HepG2 (cell line): Measurements from ENCODE around the gene SCN4B. TPM values are rescaled to one million over a fixed set of nuclear protein-coding genes. Genes with fewer than 3 reads are reported as not detected.

Source experiments
- ATAC-seq: fragments of 200-7000 bp; cut with Tn5 transposase; 3 replicates; pipeline ENCODE4 v1.9.1; 2020; ENCODE audit warnings: mild to moderate bottlenecking, moderate library complexity
- BruUV-seq: library from RNA; stranded (reverse); fragments of 400-500 nt; replicated peaks from 2 replicates; lab custom pipeline; 2021; lab: Mats Ljungman, UMichigan
- CTCF ChIA-PET: fragments of 300-600 bp; formaldehyde crosslinking; extraction: SDS; loops from one replicate; lab custom pipeline; 2021; ENCODE audit warnings: low total read pairs, inconsistent platforms, low intra/inter-chr PET ratio; lab: Yijun Ruan, JAX
- POLR2A ChIA-PET: fragments of 350-600 bp; sonication (Branson Sonifier 250); formaldehyde crosslinking; loops from one replicate; lab custom pipeline; 2020; ENCODE audit warnings: antibody characterized with exemption, inconsistent platforms; lab: Yijun Ruan, JAX
- DNase-seq: peaks from one replicate; pipeline ENCODE4 v3.0.0-alpha.2; 2015; ENCODE audit warnings: low spot score
- FAIRE-seq: peaks from 3 replicates; lab custom pipeline; 2011; peaks lifted over from hg19 to GRCh38; lab: Jason Lieb, UNC
- H2AFZ ChIP-seq: one replicate; pipeline ENCODE4 v1.6.1; 2011; ENCODE audit warnings: low read length, inconsistent platforms
- H3K27ac ChIP-seq: fragments of 300-600 bp; 3 replicates; pipeline ENCODE4 v1.8.0; 2011; ENCODE audit warnings: mixed run types, mild to moderate bottlenecking, mixed read lengths, low read length, inconsistent platforms; ENCODE audit not compliant: insufficient read depth; ENCODE audit errors: extremely low read length
- H3K27me3 ChIP-seq, 2 experiments: fragments of 200-600 bp in 1 of 2; 2 replicates in 1 of 2; 3 replicates in 1 of 2; pipeline versions ENCODE4 v1.6.0 to v1.8.0; 2011; ENCODE audit warnings: low read length in 2 of 2, mild to moderate bottlenecking in 2 of 2, moderate library complexity in 2 of 2, inconsistent platforms in 1 of 2; ENCODE audit not compliant: insufficient read depth in 2 of 2, control insufficient read depth in 1 of 2
- H3K36me3 ChIP-seq, 2 experiments: fragments of 200-600 bp in 1 of 2; replicated peaks in 1 of 2; 2 replicates in 1 of 2; 3 replicates in 1 of 2; pipeline versions ENCODE4 v1.5.1 to v1.8.0; 2011; ENCODE audit warnings: low read length in 2 of 2, inconsistent platforms in 1 of 2; ENCODE audit not compliant: insufficient read depth in 2 of 2, control insufficient read depth in 1 of 2
- H3K4me1 ChIP-seq: 2 replicates; pipeline ENCODE4 v1.5.1; 2012; ENCODE audit warnings: low read length, inconsistent platforms; ENCODE audit not compliant: insufficient read depth
- H3K4me2 ChIP-seq: 2 replicates; pipeline ENCODE4 v1.6.0; 2011; ENCODE audit warnings: low read depth, low read length, inconsistent platforms
- H3K4me3 ChIP-seq, 3 experiments: fragments of 200-600 bp in 1 of 3; sonication (generic), shearing (Covaris generic) in 1 of 3; replicated peaks in 1 of 3; 2 replicates each; pipeline ENCODE4 v1.5.1; 2011 to 2016; ENCODE audit warnings: low read length in 3 of 3, inconsistent platforms in 2 of 3, low read depth in 2 of 3, mild to moderate bottlenecking in 2 of 3, control low read depth in 1 of 3, mixed read lengths in 1 of 3; ENCODE audit not compliant: insufficient read depth in 1 of 3
- H3K79me2 ChIP-seq: one replicate; pipeline ENCODE4 v1.6.1; 2011; ENCODE audit warnings: low read length, inconsistent platforms; ENCODE audit not compliant: insufficient read depth
- H3K9ac ChIP-seq: 2 replicates; pipeline ENCODE4 v1.6.0; 2011; ENCODE audit warnings: mild to moderate bottlenecking, low read depth, low read length, inconsistent platforms; ENCODE audit not compliant: insufficient read depth
- H3K9me3 ChIP-seq: 2 replicates; pipeline ENCODE4 v1.5.1; 2012; ENCODE audit warnings: mild to moderate bottlenecking, low read length
- H4K20me1 ChIP-seq: 2 replicates; pipeline ENCODE4 v1.6.0; 2011; ENCODE audit warnings: inconsistent platforms, mild to moderate bottlenecking, low read length, moderate library complexity; ENCODE audit not compliant: insufficient read depth
- BCL6 ChIP-seq: IDR thresholded peaks from 2 replicates; pipeline ENCODE4 v1.6.1; 2016; ENCODE audit warnings: missing genetic modification reagents, missing compliant biosample characterization
- DBP ChIP-seq: sonication (generic); formaldehyde crosslinking; IDR thresholded peaks from 2 replicates; pipeline ENCODE4 v1.4.0; 2020; ENCODE audit warnings: missing genetic modification reagents; ENCODE audit errors: not compliant biosample characterization
- MYNN ChIP-seq: sonication (generic); formaldehyde crosslinking; IDR thresholded peaks from 2 replicates; pipeline ENCODE4 v1.4.0; 2020; ENCODE audit warnings: mild to moderate bottlenecking, low read depth, missing genetic modification reagents
- PRDM4 ChIP-seq: sonication (generic); formaldehyde crosslinking; IDR thresholded peaks from 2 replicates; pipeline ENCODE4 v1.9.0; 2021; ENCODE audit warnings: missing genetic modification reagents, borderline replicate concordance
- RARA ChIP-seq: IDR thresholded peaks from 2 replicates; pipeline ENCODE4 v1.6.1; 2016; ENCODE audit warnings: missing genetic modification reagents, missing compliant biosample characterization
- SMARCE1 ChIP-seq: fragments of 450-650 bp; IDR thresholded peaks from 2 replicates; pipeline ENCODE4 v1.6.1; 2017; ENCODE audit warnings: borderline replicate concordance
- SRF ChIP-seq: IDR thresholded peaks from 2 replicates; pipeline ENCODE4 v1.6.1; 2011; ENCODE audit warnings: mild to moderate bottlenecking, low read depth, low read length, moderate library complexity
- TARDBP ChIP-seq: sonication (generic); formaldehyde crosslinking; IDR thresholded peaks from 2 replicates; pipeline ENCODE4 v1.8.0; 2022; ENCODE audit warnings: mild to moderate bottlenecking, missing genetic modification reagents
- ZNF280B ChIP-seq: sonication (generic); formaldehyde crosslinking; IDR thresholded peaks from 2 replicates; pipeline ENCODE4 v1.5.0; 2020; ENCODE audit warnings: missing genetic modification reagents, mild to moderate bottlenecking, borderline replicate concordance
- ZNF503 ChIP-seq: sonication (generic); formaldehyde crosslinking; IDR thresholded peaks from 2 replicates; pipeline ENCODE4 v1.4.0; 2020; ENCODE audit warnings: missing genetic modification reagents
- ZNF749 ChIP-seq: sonication (generic); formaldehyde crosslinking; IDR thresholded peaks from 2 replicates; pipeline ENCODE4 v1.8.0; 2022; ENCODE audit warnings: mild to moderate bottlenecking, missing genetic modification reagents, moderate library complexity, borderline replicate concordance
- ZNF784 ChIP-seq: sonication (generic); formaldehyde crosslinking; IDR thresholded peaks from 2 replicates; pipeline ENCODE4 v1.5.1; 2020; ENCODE audit warnings: missing genetic modification reagents, mild to moderate bottlenecking, borderline replicate concordance
- ZSCAN29 ChIP-seq: sonication (generic); formaldehyde crosslinking; conservative IDR thresholded peaks from 2 replicates; pipeline ENCODE4 v1.4.0; 2020; ENCODE audit warnings: mild to moderate bottlenecking, missing genetic modification reagents
- WGBS: methylation state at CpG from one replicate; pipeline ENCODE4 v1.1.6; 2017; ENCODE audit warnings: low lambda C conversion rate; 5-methylcytosine and 5-hydroxymethylcytosine counted together
- in situ Hi-C: cut with HindIII; loops from 2 replicates; pipeline ENCODE4 v1.10.0; 2017; ENCODE audit warnings: low pct_unique_long_range_greater_than_20kb; ENCODE audit not compliant: extremely low pct_ligation_motif_present
- intact Hi-C: fragments of 100-400 bp; cut with micrococcal nuclease; formaldehyde crosslinking; loops from one replicate; pipeline ENCODE4 v1.10.0; 2022; ENCODE audit not compliant: unreplicated experiment
- polyA plus RNA-seq, 8 experiments: library from polyadenylated mRNA; depleted of rRNA in 3 of 8; stranded (reverse) in 7 of 8; unstranded in 1 of 8; fragments of >200 nt; fragmentation: Illumina TruSeq in 4 of 8; extraction: Trizol in 4 of 8; gene quantifications; 2 replicates each; pipeline versions ENCODE4 v1.2.1 to v1.2.3, GENCODE V29; 2011 to 2016; ENCODE audit warnings: low read depth in 4 of 8, missing spikeins in 1 of 8, mixed read lengths in 1 of 8; ENCODE audit not compliant: insufficient read depth in 1 of 8
- total RNA-seq, 5 experiments: library from RNA; depleted of rRNA; stranded (reverse); fragments of >200 nt; fragmentation: Illumina TruSeq; extraction: Trizol; gene quantifications; 2 replicates each; pipeline ENCODE4 v1.2.3, GENCODE V29; 2016; ENCODE audit warnings: low read depth in 1 of 5

Gene SCN4B
- total and polyA plus RNA-seq, 2 of the 13 experiments (the other 11 are each of a cell fraction or from before 2014, with no cell fraction given): 0.04 to 0.29 TPM

GRCh38 chr11:118166641-118167040 lies 14.0 kb upstream of the SCN4B start:
- Histone ChIP-seq H3K4me1 (peaks cover 12% of the 10 kb centered on the region), H3K9me3 (no peaks in the 10 kb centered on the region), H3K27ac (no peak overlapping the region), H3K36me3 (no peaks in the 10 kb centered on the region), H3K9ac (no peak overlapping the region), H3K79me2 (no peaks in the 10 kb centered on the region), H2AFZ (no peak overlapping the region), H3K4me2 (no peak overlapping the region), H3K27me3 (peaks cover 6 to 82% of the 10 kb centered on the region in 2 experiments), H3K4me3 (no peak overlapping the region), H4K20me1 (no peaks in the 10 kb centered on the region)
- ChIA-PET CTCF (no interaction called here), POLR2A (no interaction called here)
- FAIRE-seq: no peak
- no peak for DNase-seq
- BruUV-seq: no TSS peak
- no peak for TF ChIP-seq ZSCAN29
- TF ChIP-seq DBP (CRISPR knock-in tag): no peak
- no peak for TF ChIP-seq MYNN (CRISPR knock-in tag)
- TF ChIP-seq BCL6 (CRISPR knock-in tag): no peak
- TF ChIP-seq RARA (CRISPR knock-in tag): no peak
- TF ChIP-seq TARDBP: no peak
- no peak for TF ChIP-seq ZNF749 (CRISPR knock-in tag)
- no peak for TF ChIP-seq SMARCE1
- no peak for TF ChIP-seq ZNF280B (CRISPR knock-in tag)
- no peak for TF ChIP-seq ZNF503 (CRISPR knock-in tag)
- no peak for TF ChIP-seq PRDM4 (CRISPR knock-in tag)
- TF ChIP-seq ZNF784 (CRISPR knock-in tag): no peak
- TF ChIP-seq SRF: no peak
- 64% methylated on average over 8 of the region's 17 CpGs for WGBS
- no peak for ATAC-seq
- intact Hi-C loops (no loop called here), in situ Hi-C loops (no loop called here)
